Panc1 (cell line): ENCODE measurements around the gene PFAS. TPM values are rescaled to one million over a fixed set of nuclear protein-coding genes. Genes with fewer than 3 reads are reported as not detected.

ENCODE experiments used
- ATAC-seq: fragments of 200-7000 bp; cut with Tn5 transposase; 2 replicates; pipeline ENCODE4 v1.9.1; 2020; ENCODE audit warnings: mild to moderate bottlenecking, moderate library complexity
- BruUV-seq: library from RNA; stranded (reverse); fragments of 400-500 nt; replicated peaks from 2 replicates; lab custom pipeline; 2021; lab: Mats Ljungman, UMichigan
- CTCF ChIA-PET: fragments of 300-600 bp; sonication (Branson Sonifier 250); formaldehyde crosslinking; loops from one replicate; lab custom pipeline; 2022; ENCODE audit warnings: antibody characterized with exemption; lab: Charles Lee
- POLR2A ChIA-PET: fragments of 300-600 bp; sonication (Branson Sonifier 250); formaldehyde crosslinking; loops from one replicate; lab custom pipeline; 2022; ENCODE audit warnings: antibody characterized with exemption; lab: Charles Lee
- DNase-seq: peaks from one replicate; pipeline ENCODE4 v3.0.0-alpha.2; 2010; ENCODE audit warnings: low read depth, low spot score
- H3K27ac ChIP-seq: 2 replicates; pipeline ENCODE4 v1.5.1; 2011; ENCODE audit warnings: mild to moderate bottlenecking, low read length, inconsistent platforms
- H3K27me3 ChIP-seq: fragments of 200-500 bp; sonication (Bioruptor generic); 2 replicates; pipeline ENCODE4 v1.6.0; 2014; ENCODE audit warnings: low read length, inconsistent platforms; ENCODE audit not compliant: control insufficient read depth, insufficient read depth
- H3K36me3 ChIP-seq: fragments of 200-500 bp; sonication (Bioruptor generic); 2 replicates; pipeline ENCODE4 v1.5.1; 2014; ENCODE audit warnings: inconsistent platforms, mild to moderate bottlenecking, low read length, moderate library complexity; ENCODE audit not compliant: control insufficient read depth, insufficient read depth
- H3K4me1 ChIP-seq: 2 replicates; pipeline ENCODE4 v1.5.1; 2011; ENCODE audit warnings: inconsistent platforms, mild to moderate bottlenecking, low read length, moderate library complexity; ENCODE audit not compliant: control insufficient read depth, insufficient read depth
- H3K4me3 ChIP-seq, 2 experiments: 2 replicates each; pipeline ENCODE4 v1.5.1; 2011 to 2012; ENCODE audit warnings: low read depth in 2 of 2, low read length in 2 of 2, mild to moderate bottlenecking in 2 of 2, inconsistent platforms in 1 of 2, moderate library complexity in 1 of 2
- H3K9me3 ChIP-seq: fragments of 200-500 bp; sonication (Bioruptor generic); 2 replicates; pipeline ENCODE4 v1.5.1; 2014; ENCODE audit warnings: low read depth, mild to moderate bottlenecking, inconsistent platforms, low read length, moderate library complexity; ENCODE audit not compliant: control insufficient read depth, insufficient read depth
- CTCF ChIP-seq: fragments of 450-650 bp; IDR thresholded peaks from 2 replicates; pipeline ENCODE4 v1.5.1; 2017; ENCODE audit warnings: mild to moderate bottlenecking
- POLR2AphosphoS5 ChIP-seq: IDR thresholded peaks from 2 replicates; pipeline ENCODE4 v1.6.1; 2012; ENCODE audit warnings: mild to moderate bottlenecking, low read depth, low read length, moderate library complexity
- SIN3A ChIP-seq: IDR thresholded peaks from 2 replicates; pipeline ENCODE4 v1.6.1; 2012; ENCODE audit warnings: low read depth, mild to moderate bottlenecking, low read length, moderate library complexity, borderline replicate concordance; ENCODE audit not compliant: insufficient read depth
- TCF7L2 ChIP-seq: IDR thresholded peaks from 2 replicates; pipeline ENCODE4 v1.6.1; 2011; ENCODE audit warnings: mild to moderate bottlenecking, low read depth, low read length, inconsistent platforms
- in situ Hi-C: cut with HindIII; loops from 2 replicates; pipeline ENCODE4 v1.10.0; 2016; ENCODE audit warnings: low sequenced_read_pairs, low pct_unique_long_range_greater_than_20kb
- intact Hi-C: fragments of 100-400 bp; cut with micrococcal nuclease; formaldehyde crosslinking; loops from one replicate; pipeline ENCODE4 v1.10.0; 2022; ENCODE audit not compliant: unreplicated experiment
- total RNA-seq: library from RNA; stranded (reverse); gene quantifications from one replicate; pipeline ENCODE4 v1.2.1, GENCODE V29; 2021; ENCODE audit not compliant: unreplicated experiment
- TF ChIP-seq, protein P1 (sequence below), 2 experiments: IDR thresholded peaks; 2 replicates each; pipeline ENCODE4 v1.6.1; 2011 to 2012; ENCODE audit warnings: low read depth in 2 of 2, control low read depth in 1 of 2, low read length in 1 of 2, mild to moderate bottlenecking in 1 of 2, moderate library complexity in 1 of 2; ENCODE audit not compliant: insufficient read depth in 1 of 2

PFAS gene
- total RNA-seq, 1 experiment from 2014 or later = 73.0 TPM

GRCh38 chr17:8294361-8294760 lies 45.3 kb downstream of the PFAS start:
- H3K27me3 ChIP-seq = no peaks in the 10 kb centered on the region
- in situ Hi-C loops (no loop called here), intact Hi-C loops (no loop called here)
- CTCF ChIA-PET = no interaction called here
- no peaks in the 10 kb centered on the region for H3K9me3 ChIP-seq
- TF ChIP-seq, protein P1, sequence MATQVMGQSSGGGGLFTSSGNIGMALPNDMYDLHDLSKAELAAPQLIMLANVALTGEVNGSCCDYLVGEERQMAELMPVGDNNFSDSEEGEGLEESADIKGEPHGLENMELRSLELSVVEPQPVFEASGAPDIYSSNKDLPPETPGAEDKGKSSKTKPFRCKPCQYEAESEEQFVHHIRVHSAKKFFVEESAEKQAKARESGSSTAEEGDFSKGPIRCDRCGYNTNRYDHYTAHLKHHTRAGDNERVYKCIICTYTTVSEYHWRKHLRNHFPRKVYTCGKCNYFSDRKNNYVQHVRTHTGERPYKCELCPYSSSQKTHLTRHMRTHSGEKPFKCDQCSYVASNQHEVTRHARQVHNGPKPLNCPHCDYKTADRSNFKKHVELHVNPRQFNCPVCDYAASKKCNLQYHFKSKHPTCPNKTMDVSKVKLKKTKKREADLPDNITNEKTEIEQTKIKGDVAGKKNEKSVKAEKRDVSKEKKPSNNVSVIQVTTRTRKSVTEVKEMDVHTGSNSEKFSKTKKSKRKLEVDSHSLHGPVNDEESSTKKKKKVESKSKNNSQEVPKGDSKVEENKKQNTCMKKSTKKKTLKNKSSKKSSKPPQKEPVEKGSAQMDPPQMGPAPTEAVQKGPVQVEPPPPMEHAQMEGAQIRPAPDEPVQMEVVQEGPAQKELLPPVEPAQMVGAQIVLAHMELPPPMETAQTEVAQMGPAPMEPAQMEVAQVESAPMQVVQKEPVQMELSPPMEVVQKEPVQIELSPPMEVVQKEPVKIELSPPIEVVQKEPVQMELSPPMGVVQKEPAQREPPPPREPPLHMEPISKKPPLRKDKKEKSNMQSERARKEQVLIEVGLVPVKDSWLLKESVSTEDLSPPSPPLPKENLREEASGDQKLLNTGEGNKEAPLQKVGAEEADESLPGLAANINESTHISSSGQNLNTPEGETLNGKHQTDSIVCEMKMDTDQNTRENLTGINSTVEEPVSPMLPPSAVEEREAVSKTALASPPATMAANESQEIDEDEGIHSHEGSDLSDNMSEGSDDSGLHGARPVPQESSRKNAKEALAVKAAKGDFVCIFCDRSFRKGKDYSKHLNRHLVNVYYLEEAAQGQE (IDR thresholded peaks at IDR 0.05; ENCODE audit: insufficient read depth in 1 of 2, low read depth in 2 of 2, low read length in 1 of 2) = no peak
- TF ChIP-seq SIN3A = no peak
- TF ChIP-seq TCF7L2 = no peak
- no peak for TF ChIP-seq CTCF
- no peak for TF ChIP-seq POLR2AphosphoS5
- no peaks in the 10 kb centered on the region; the same call in 1 of the 2 replicates for H3K36me3 ChIP-seq
- H3K27ac ChIP-seq = peak overlapping the region; percentile 92
- no TSS peak for BruUV-seq
- no peak for ATAC-seq
- no peak for DNase-seq
- POLR2A ChIA-PET = interaction anchor here (1.0 kb wide), 1 partner anchor 44 kb away, joined by 3 read pairs; no protein-coding TSS in a partner anchor
- H3K4me1 ChIP-seq = peaks cover 18% of the 10 kb centered on the region
- H3K4me3 ChIP-seq = peak overlapping the region; percentile 58 to 67

DNA sequence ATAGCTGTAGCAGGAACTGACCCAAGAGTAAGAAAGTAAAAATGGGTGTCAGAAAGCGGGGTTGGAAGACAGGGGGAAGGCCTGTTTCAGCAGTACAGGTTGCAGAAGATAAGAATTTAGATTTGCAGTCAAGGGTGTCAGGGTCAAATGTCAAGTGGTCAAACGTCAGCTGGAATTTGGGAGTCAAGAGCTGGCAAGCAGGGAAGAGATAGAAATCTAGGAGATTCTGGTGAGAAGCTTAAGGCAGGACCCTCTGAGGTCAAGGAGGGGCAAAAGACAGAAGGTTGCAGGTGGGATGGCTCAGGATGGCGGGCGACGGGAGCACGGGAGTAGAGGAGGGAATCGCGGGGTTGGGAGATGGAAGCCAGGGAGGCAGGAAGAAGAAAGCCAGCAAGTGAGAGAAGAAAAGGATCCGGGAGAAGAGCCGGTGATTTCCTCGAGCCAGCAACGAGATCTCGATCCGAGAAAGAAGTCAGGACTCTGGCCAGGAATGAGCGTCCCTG lies 45.8 kb downstream of the PFAS start:
- DNase-seq = no peak
- peak overlapping the region; percentile 58 to 67 for H3K4me3 ChIP-seq
- peaks cover 18% of the 10 kb centered on the region for H3K4me1 ChIP-seq
- no peaks in the 10 kb centered on the region for H3K9me3 ChIP-seq
- intact Hi-C loops (no loop called here), in situ Hi-C loops (no loop called here)
- TF ChIP-seq TCF7L2 = no peak
- no peak for TF ChIP-seq SIN3A
- TF ChIP-seq, protein P1 (IDR thresholded peaks at IDR 0.05; ENCODE audit: insufficient read depth in 1 of 2, low read depth in 2 of 2, low read length in 1 of 2) = no peak
- TF ChIP-seq POLR2AphosphoS5 = no peak
- no peak for TF ChIP-seq CTCF
- BruUV-seq = TSS peak; percentile 87
- POLR2A ChIA-PET = interaction anchor here (1.0 to 2.0 kb wide), 3 partner anchors 39 to 48 kb away, joined by 3 to 9 read pairs (median 3); no protein-coding TSS in a partner anchor
- peak overlapping the region; percentile 92 for H3K27ac ChIP-seq
- peak; percentile 47 for ATAC-seq
- H3K36me3 ChIP-seq = no peaks in the 10 kb centered on the region
- no peaks in the 10 kb centered on the region for H3K27me3 ChIP-seq
- CTCF ChIA-PET = no interaction called here
